B cell (primary cell): Measurements from ENCODE around the gene LITAFD. TPM values are rescaled to one million over a fixed set of nuclear protein-coding genes. Genes with fewer than 3 reads are reported as not detected.

Source experiments
- ATAC-seq: fragments of 200-7000 bp; cut with Tn5 transposase; one replicate; pipeline ENCODE4 v1.10.0; 2021; ENCODE audit warnings: low read depth, mild to moderate bottlenecking, moderate number of reproducible peaks, moderate library complexity
- CTCF ChIA-PET: fragments of 350-600 bp; sonication (Branson Sonifier 250); formaldehyde crosslinking; loops from one replicate; lab custom pipeline; 2021; ENCODE audit warnings: antibody characterized with exemption, inconsistent platforms; lab: Charles Lee
- POLR2A ChIA-PET: fragments of 350-600 bp; sonication (Branson Sonifier 250); formaldehyde crosslinking; loops from one replicate; lab custom pipeline; 2021; ENCODE audit warnings: antibody characterized with exemption; lab: Charles Lee
- DNase-seq: peaks from one replicate; pipeline ENCODE4 v3.0.0; 2013
- H2AFZ ChIP-seq: 2 replicates; pipeline ENCODE4 v1.6.1; 2012; ENCODE audit warnings: mild to moderate bottlenecking, low read depth, low read length; ENCODE audit not compliant: insufficient read depth, poor library complexity, severe bottlenecking
- H3K27ac ChIP-seq, 2 donors: 1 replicate in 1 of 2; 2 replicates in 1 of 2; pipeline ENCODE4 v1.5.1; 2012 to 2013; ENCODE audit warnings: low read length in 2 of 2, mild to moderate bottlenecking in 2 of 2, moderate library complexity in 1 of 2
- H3K27me3 ChIP-seq, 4 experiments: fragments of 200-600 bp in 1 of 4; sonication (generic) in 1 of 4; replicated peaks in 1 of 4; 1 replicate in 2 of 4; 2 replicates in 2 of 4; pipeline versions ENCODE4 v1.6.1 to v1.7.0; 2013 to 2016; ENCODE audit warnings: low read length in 3 of 4, mild to moderate bottlenecking in 2 of 4, mixed read lengths in 1 of 4, moderate library complexity in 1 of 4; ENCODE audit not compliant: insufficient read depth in 4 of 4, control insufficient read depth in 3 of 4; ENCODE audit errors: control extremely low read depth in 1 of 4
- H3K36me3 ChIP-seq, 2 experiments: replicated peaks in 1 of 2; 1 replicate in 1 of 2; 2 replicates in 1 of 2; pipeline versions ENCODE4 v1.6.1 to v1.7.1; 2013; ENCODE audit warnings: low read length in 1 of 2; ENCODE audit not compliant: insufficient read depth in 2 of 2, control insufficient read depth in 1 of 2; ENCODE audit errors: control extremely low read depth in 1 of 2, extremely low read depth in 1 of 2
- H3K4me1 ChIP-seq, 2 donors: fragments of 200-600 bp in 1 of 2; sonication (generic) in 1 of 2; 1 replicate in 1 of 2; 2 replicates in 1 of 2; pipeline versions ENCODE4 v1.5.1 to v1.6.1; 2013 to 2017; ENCODE audit warnings: low read length in 2 of 2; ENCODE audit not compliant: control insufficient read depth in 2 of 2, insufficient read depth in 2 of 2
- H3K4me2 ChIP-seq: replicated peaks from 2 replicates; pipeline ENCODE3; 2012; ENCODE audit warnings: mild to moderate bottlenecking, low read depth, low read length; ENCODE audit not compliant: poor library complexity, severe bottlenecking
- H3K4me3 ChIP-seq, 5 experiments: fragments of 200-600 bp in 1 of 5; sonication (generic) in 1 of 5; 1 replicate in 3 of 5; 2 replicates in 2 of 5; pipeline versions ENCODE4 v1.5.1 to v1.7.0; 2011 to 2016; ENCODE audit warnings: low read length in 4 of 5, mild to moderate bottlenecking in 4 of 5, low read depth in 2 of 5, control low read depth in 1 of 5, moderate library complexity in 1 of 5; ENCODE audit not compliant: insufficient read depth in 1 of 5; ENCODE audit errors: control extremely low read depth in 1 of 5, extremely low read depth in 1 of 5
- H3K79me2 ChIP-seq: fragments of 200-600 bp; sonication (generic); one replicate; pipeline ENCODE4 v1.6.0; 2016; ENCODE audit warnings: low read length; ENCODE audit not compliant: control insufficient read depth, insufficient read depth
- H3K9ac ChIP-seq: fragments of 200-600 bp; sonication (generic); 2 replicates; pipeline ENCODE4 v1.6.1; 2017; ENCODE audit warnings: mild to moderate bottlenecking, low read length, moderate library complexity
- H3K9me3 ChIP-seq, 3 donors: one replicate each; pipeline versions ENCODE4 v1.6.1 to v1.7.1; 2013; ENCODE audit warnings: low read length in 2 of 3; ENCODE audit not compliant: control insufficient read depth in 2 of 3, insufficient read depth in 1 of 3; ENCODE audit errors: control extremely low read depth in 1 of 3
- H4K20me1 ChIP-seq: 2 replicates; pipeline ENCODE4 v1.6.0; 2012; ENCODE audit warnings: mild to moderate bottlenecking, low read length; ENCODE audit not compliant: insufficient read depth, control insufficient read depth, poor library complexity, severe bottlenecking
- H3K27ac Mint-ChIP-seq: one replicate; pipeline ENCODE4 v1.8.0; 2021; ENCODE audit warnings: mixed read lengths
- H3K27me3 Mint-ChIP-seq: one replicate; pipeline ENCODE4 v1.8.0; 2021; ENCODE audit warnings: mixed read lengths
- H3K4me1 Mint-ChIP-seq: one replicate; pipeline ENCODE4 v1.8.0; 2021; ENCODE audit warnings: mixed read lengths
- H3K4me3 Mint-ChIP-seq: one replicate; pipeline ENCODE4 v1.8.0; 2021; ENCODE audit warnings: mixed read lengths
- H3K9me3 Mint-ChIP-seq: one replicate; pipeline ENCODE4 v1.8.0; 2022; ENCODE audit warnings: mixed read lengths; ENCODE audit not compliant: insufficient read depth
- CTCF ChIP-seq: fragments of 200-600 bp; IDR thresholded peaks from one replicate; pipeline ENCODE4 v1.8.0; 2022; ENCODE audit warnings: antibody characterized with exemption, mild to moderate bottlenecking
- EZH2 ChIP-seq: IDR thresholded peaks from 2 replicates; pipeline ENCODE4 v1.6.1; 2012; ENCODE audit warnings: borderline replicate concordance, low read depth, mild to moderate bottlenecking, moderate library complexity, low read length; ENCODE audit not compliant: insufficient read depth, poor library complexity, severe bottlenecking
- WGBS: methylation state at CpG from one replicate; pipeline ENCODE4 v1.1.5; 2013; ENCODE audit warnings: missing lambda C conversion rate; ENCODE audit not compliant: insufficient coverage; 5-methylcytosine and 5-hydroxymethylcytosine counted together
- intact Hi-C: fragments of 100-400 bp; cut with micrococcal nuclease; formaldehyde crosslinking; loops from one replicate; pipeline ENCODE4 v1.10.0; 2022
- polyA plus RNA-seq: library from polyadenylated mRNA; depleted of rRNA; stranded (reverse); fragments of >200 nt; gene quantifications from 2 replicates; pipeline ENCODE4 v1.2.3, GENCODE V29; 2012
- total RNA-seq, 2 donors: library from RNA; stranded (reverse); fragments of 120-200 nt in 1 of 2; gene quantifications; 1 replicate in 1 of 2; 2 replicates in 1 of 2; pipeline versions ENCODE4 v1.2.3 to v1.2.4, GENCODE V29; 2013 to 2022

LITAFD gene
- total and polyA plus RNA-seq, 2 donors (not counting 1 experiment from before 2014, with no cell fraction given), result not detected

GRCh38 chr16:8851761-8852403, 30.3 kb upstream of the LITAFD start:
- Histone ChIP-seq H4K20me1 (peaks cover 6% of the 10 kb centered on the region), H3K27me3 (no peaks in the 10 kb centered on the region), H3K79me2 (no peaks in the 10 kb centered on the region), H3K9ac (no peak overlapping the region), H3K4me1 (peaks cover 7 to 9% of the 10 kb centered on the region in 2 donors), H3K4me2 (no peak overlapping the region), H3K36me3 (peaks cover 0 to 34% of the 10 kb centered on the region in 2 experiments), H3K27ac (no peak overlapping the region), H2AFZ (no peak overlapping the region), H3K9me3 (no peaks in the 10 kb centered on the region), H3K4me3 (no peak overlapping the region)
- 97% methylated on average over 8 of the region's 8 CpGs for WGBS
- Mint-ChIP-seq H3K27me3 (no peaks in the 10 kb centered on the region), H3K4me3 (no peak overlapping the region), H3K27ac (peak overlapping the region; percentile 59), H3K4me1 (peaks cover 19% of the 10 kb centered on the region), H3K9me3 (no peaks in the 10 kb centered on the region)
- intact Hi-C loops, result no loop called here
- ATAC-seq (no peak), DNase-seq (no peak)
- TF ChIP-seq CTCF (no peak), EZH2 (no peak)
- POLR2A ChIA-PET, result interaction anchor here (0.6 kb wide), 1 partner anchor 11 kb away, joined by 5 read pairs; no protein-coding TSS in a partner anchor
- CTCF ChIA-PET, result interaction anchor here (1.0 to 2.0 kb wide), 2 partner anchors 21 to 28 kb away, joined by 3 to 10 read pairs; no protein-coding TSS in a partner anchor

GRCh38 chr16:8852534-8852933, 29.6 kb upstream of the LITAFD start:
- POLR2A ChIA-PET, result no interaction called here
- DNase-seq (no peak), ATAC-seq (no peak)
- Mint-ChIP-seq H3K27ac (no peak overlapping the region), H3K4me1 (peaks cover 20% of the 10 kb centered on the region), H3K27me3 (no peaks in the 10 kb centered on the region), H3K9me3 (no peaks in the 10 kb centered on the region), H3K4me3 (no peak overlapping the region)
- no peaks in the 10 kb centered on the region for H3K9me3 ChIP-seq
- H4K20me1 ChIP-seq, result peaks cover 6% of the 10 kb centered on the region
- H3K27ac ChIP-seq, result no peak overlapping the region
- CTCF ChIA-PET, result interaction anchor here (1.0 to 2.0 kb wide), 2 partner anchors 21 to 28 kb away, joined by 3 to 10 read pairs; no protein-coding TSS in a partner anchor
- H3K9ac ChIP-seq, result no peak overlapping the region
- H3K36me3 ChIP-seq, result peaks cover 0 to 33% of the 10 kb centered on the region in 2 experiments
- H3K4me1 ChIP-seq, result peaks cover 7 to 9% of the 10 kb centered on the region in 2 donors
- TF ChIP-seq EZH2 (no peak), CTCF (no peak)
- WGBS, result 97% methylated on average over 5 of the region's 8 CpGs
- intact Hi-C loops, result no loop called here
- H2AFZ ChIP-seq, result no peak overlapping the region
- no peak overlapping the region for H3K4me3 ChIP-seq
- no peaks in the 10 kb centered on the region for H3K27me3 ChIP-seq
- no peak overlapping the region for H3K4me2 ChIP-seq
- H3K79me2 ChIP-seq, result no peaks in the 10 kb centered on the region
